ENCODE results near the gene ITPR1. TPM values are rescaled to one million over a fixed set of nuclear protein-coding genes. Genes with fewer than 3 reads are reported as not detected.

The ITPR1 gene
- total and polyA plus RNA-seq, 2 experiments from 2014 or later = 6.8 to 21.0 TPM

GRCh38 chr3:4522947-4523346 lies 29.8 kb downstream of the ITPR1 start (continued):
- TF ChIP-seq ZNF462 (CRISPR knock-in tag; IDR thresholded peaks at IDR 0.05) (no peak), POLR2AphosphoS5 (IDR thresholded peaks at IDR 0.05; ENCODE audit: low read depth) (no peak), CREB1 (CRISPR knock-in tag; IDR thresholded peaks at IDR 0.05; ENCODE audit: low read depth) (no peak), NANOG (IDR thresholded peaks at IDR 0.05; ENCODE audit: borderline replicate concordance) (no peak), ETS1 (IDR thresholded peaks at IDR 0.05) (no peak), ZNF114 (CRISPR knock-in tag; IDR thresholded peaks at IDR 0.05) (no peak), EZH2phosphoT487 (IDR thresholded peaks at IDR 0.05; ENCODE audit: unreplicated experiment) (no peak), CTCF (conservative IDR thresholded peaks at IDR 0.05; ENCODE audit: low read depth in 2 of 2) (no peak), EZH2 (IDR thresholded peaks at IDR 0.05; ENCODE audit: low read depth, unreplicated experiment) (no peak), REST (IDR thresholded peaks at IDR 0.05; ENCODE audit: unreplicated experiment) (no peak)

All from GM23338 (cell line).